WI38 (cell line): ENCODE data around the gene ZNF611.
"Not testable (repeated sequence)": the region's sequence is repeated elsewhere in the genome, so short reads cannot be mapped to it uniquely, and the experiment has no call there.

ENCODE experiments used
- H3K4me3 ChIP-seq: 2 replicates; pipeline ENCODE4 v1.5.1; 2011; ENCODE audit warnings: low read depth, mild to moderate bottlenecking, control low read depth, low read length
- CTCF ChIP-seq: IDR thresholded peaks from 2 replicates; pipeline ENCODE4 v1.5.1; 2012; ENCODE audit warnings: low read depth, mild to moderate bottlenecking, control low read depth, low read length

Gene ZNF611

GRCh38 chr19:52689843-52690368, 44.9 kb downstream of the ZNF611 start:
- peak overlapping the region; percentile 67 for H3K4me3 ChIP-seq
- no peak for TF ChIP-seq CTCF

GRCh38 chr19:52688925-52689796, 45.7 kb downstream of the ZNF611 start:
- peak overlapping the region; percentile 67 for H3K4me3 ChIP-seq

GRCh38 chr19:52688335-52688734, 46.5 kb downstream of the ZNF611 start:
- no peak for TF ChIP-seq CTCF
- peak overlapping the region; percentile 67 for H3K4me3 ChIP-seq

GRCh38 chr19:52687684-52688083, 47.2 kb downstream of the ZNF611 start:
- no peak for TF ChIP-seq CTCF
- H3K4me3 ChIP-seq = no peak overlapping the region

- TF ChIP-seq CTCF = no peak
- no peak overlapping the region for H3K4me3 ChIP-seq
Observed at GRCh38 chr19:52685811-52686210, 49.0 kb downstream of the ZNF611 start.

- H3K4me3 ChIP-seq = not testable (repeated sequence)
Observed at GRCh38 chr19:52681216-52681615, 53.6 kb downstream of the ZNF611 start.

- no peak overlapping the region for H3K4me3 ChIP-seq
- no peak for TF ChIP-seq CTCF
Observed at GRCh38 chr19:52679598-52679997, 55.2 kb downstream of the ZNF611 start.

GRCh38 chr19:52675239-52675638, 59.6 kb downstream of the ZNF611 start:
- not testable (repeated sequence) for H3K4me3 ChIP-seq

GRCh38 chr19:52673014-52673413, 61.8 kb downstream of the ZNF611 start:
- no peak for TF ChIP-seq CTCF
- H3K4me3 ChIP-seq = no peak overlapping the region
